HepG2 (cell line): Measurements from ENCODE around the gene GPRC5D. TPM values are rescaled to one million over a fixed set of nuclear protein-coding genes. Genes with fewer than 3 reads are reported as not detected.

ENCODE experiments used
- ATAC-seq: fragments of 200-7000 bp; cut with Tn5 transposase; 3 replicates; pipeline ENCODE4 v1.9.1; 2020; ENCODE audit warnings: mild to moderate bottlenecking, moderate library complexity
- BruUV-seq: library from RNA; stranded (reverse); fragments of 400-500 nt; replicated peaks from 2 replicates; lab custom pipeline; 2021; lab: Mats Ljungman, UMichigan
- CTCF ChIA-PET: fragments of 300-600 bp; formaldehyde crosslinking; extraction: SDS; loops from one replicate; lab custom pipeline; 2021; ENCODE audit warnings: low total read pairs, inconsistent platforms, low intra/inter-chr PET ratio; lab: Yijun Ruan, JAX
- POLR2A ChIA-PET: fragments of 350-600 bp; sonication (Branson Sonifier 250); formaldehyde crosslinking; loops from one replicate; lab custom pipeline; 2020; ENCODE audit warnings: antibody characterized with exemption, inconsistent platforms; lab: Yijun Ruan, JAX
- DNase-seq: peaks from one replicate; pipeline ENCODE4 v3.0.0-alpha.2; 2015; ENCODE audit warnings: low spot score
- FAIRE-seq: peaks from 3 replicates; lab custom pipeline; 2011; peaks lifted over from hg19 to GRCh38; lab: Jason Lieb, UNC
- H2AFZ ChIP-seq: one replicate; pipeline ENCODE4 v1.6.1; 2011; ENCODE audit warnings: low read length, inconsistent platforms
- H3K27ac ChIP-seq: fragments of 300-600 bp; 3 replicates; pipeline ENCODE4 v1.8.0; 2011; ENCODE audit warnings: mixed run types, mild to moderate bottlenecking, mixed read lengths, low read length, inconsistent platforms; ENCODE audit not compliant: insufficient read depth; ENCODE audit errors: extremely low read length
- H3K27me3 ChIP-seq, 2 experiments: fragments of 200-600 bp in 1 of 2; 2 replicates in 1 of 2; 3 replicates in 1 of 2; pipeline versions ENCODE4 v1.6.0 to v1.8.0; 2011; ENCODE audit warnings: low read length in 2 of 2, mild to moderate bottlenecking in 2 of 2, moderate library complexity in 2 of 2, inconsistent platforms in 1 of 2; ENCODE audit not compliant: insufficient read depth in 2 of 2, control insufficient read depth in 1 of 2
- H3K36me3 ChIP-seq, 2 experiments: fragments of 200-600 bp in 1 of 2; replicated peaks in 1 of 2; 2 replicates in 1 of 2; 3 replicates in 1 of 2; pipeline versions ENCODE4 v1.5.1 to v1.8.0; 2011; ENCODE audit warnings: low read length in 2 of 2, inconsistent platforms in 1 of 2; ENCODE audit not compliant: insufficient read depth in 2 of 2, control insufficient read depth in 1 of 2
- H3K4me1 ChIP-seq: 2 replicates; pipeline ENCODE4 v1.5.1; 2012; ENCODE audit warnings: low read length, inconsistent platforms; ENCODE audit not compliant: insufficient read depth
- H3K4me2 ChIP-seq: 2 replicates; pipeline ENCODE4 v1.6.0; 2011; ENCODE audit warnings: low read depth, low read length, inconsistent platforms
- H3K4me3 ChIP-seq, 3 experiments: fragments of 200-600 bp in 1 of 3; sonication (generic), shearing (Covaris generic) in 1 of 3; replicated peaks in 1 of 3; 2 replicates each; pipeline ENCODE4 v1.5.1; 2011 to 2016; ENCODE audit warnings: low read length in 3 of 3, inconsistent platforms in 2 of 3, low read depth in 2 of 3, mild to moderate bottlenecking in 2 of 3, control low read depth in 1 of 3, mixed read lengths in 1 of 3; ENCODE audit not compliant: insufficient read depth in 1 of 3
- H3K79me2 ChIP-seq: one replicate; pipeline ENCODE4 v1.6.1; 2011; ENCODE audit warnings: low read length, inconsistent platforms; ENCODE audit not compliant: insufficient read depth
- H3K9ac ChIP-seq: 2 replicates; pipeline ENCODE4 v1.6.0; 2011; ENCODE audit warnings: mild to moderate bottlenecking, low read depth, low read length, inconsistent platforms; ENCODE audit not compliant: insufficient read depth
- H3K9me3 ChIP-seq: 2 replicates; pipeline ENCODE4 v1.5.1; 2012; ENCODE audit warnings: mild to moderate bottlenecking, low read length
- H4K20me1 ChIP-seq: 2 replicates; pipeline ENCODE4 v1.6.0; 2011; ENCODE audit warnings: inconsistent platforms, mild to moderate bottlenecking, low read length, moderate library complexity; ENCODE audit not compliant: insufficient read depth
- CEBPG ChIP-seq: IDR thresholded peaks from 2 replicates; pipeline ENCODE4 v1.6.1; 2016
- FOXK2 ChIP-seq: fragments of 450-650 bp; IDR thresholded peaks from 2 replicates; pipeline ENCODE4 v1.6.1; 2016
- GATAD2A ChIP-seq: IDR thresholded peaks from 2 replicates; pipeline ENCODE4 v1.6.1; 2016
- PRDM4 ChIP-seq: sonication (generic); formaldehyde crosslinking; IDR thresholded peaks from 2 replicates; pipeline ENCODE4 v1.9.0; 2021; ENCODE audit warnings: missing genetic modification reagents, borderline replicate concordance
- TOE1 ChIP-seq: sonication (generic); formaldehyde crosslinking; IDR thresholded peaks from 2 replicates; pipeline ENCODE4 v1.4.0; 2020; ENCODE audit warnings: mild to moderate bottlenecking, missing genetic modification reagents
- ZFP1 ChIP-seq: IDR thresholded peaks from 2 replicates; pipeline ENCODE4 v1.6.1; 2016
- ZKSCAN1 ChIP-seq: fragments of 150-350 bp; IDR thresholded peaks from 2 replicates; pipeline ENCODE4 v1.6.1; 2014; ENCODE audit warnings: low read length
- ZNF34 ChIP-seq: sonication (generic); formaldehyde crosslinking; IDR thresholded peaks from 2 replicates; pipeline ENCODE4 v1.4.0; 2020; ENCODE audit warnings: mild to moderate bottlenecking, missing genetic modification reagents, borderline replicate concordance
- ZNF510 ChIP-seq: sonication (generic); formaldehyde crosslinking; IDR thresholded peaks from 2 replicates; pipeline ENCODE4 v1.4.0; 2020; ENCODE audit warnings: low read depth, mild to moderate bottlenecking, missing genetic modification reagents
- ZNF574 ChIP-seq: sonication (generic); formaldehyde crosslinking; IDR thresholded peaks from 2 replicates; pipeline ENCODE4 v1.4.0; 2020; ENCODE audit warnings: missing genetic modification reagents
- WGBS: methylation state at CpG from one replicate; pipeline ENCODE4 v1.1.6; 2017; ENCODE audit warnings: low lambda C conversion rate; 5-methylcytosine and 5-hydroxymethylcytosine counted together
- in situ Hi-C: cut with HindIII; loops from 2 replicates; pipeline ENCODE4 v1.10.0; 2017; ENCODE audit warnings: low pct_unique_long_range_greater_than_20kb; ENCODE audit not compliant: extremely low pct_ligation_motif_present
- intact Hi-C: fragments of 100-400 bp; cut with micrococcal nuclease; formaldehyde crosslinking; loops from one replicate; pipeline ENCODE4 v1.10.0; 2022; ENCODE audit not compliant: unreplicated experiment
- polyA plus RNA-seq, 8 experiments: library from polyadenylated mRNA; depleted of rRNA in 3 of 8; stranded (reverse) in 7 of 8; unstranded in 1 of 8; fragments of >200 nt; fragmentation: Illumina TruSeq in 4 of 8; extraction: Trizol in 4 of 8; gene quantifications; 2 replicates each; pipeline versions ENCODE4 v1.2.1 to v1.2.3, GENCODE V29; 2011 to 2016; ENCODE audit warnings: low read depth in 4 of 8, missing spikeins in 1 of 8, mixed read lengths in 1 of 8; ENCODE audit not compliant: insufficient read depth in 1 of 8
- total RNA-seq, 5 experiments: library from RNA; depleted of rRNA; stranded (reverse); fragments of >200 nt; fragmentation: Illumina TruSeq; extraction: Trizol; gene quantifications; 2 replicates each; pipeline ENCODE4 v1.2.3, GENCODE V29; 2016; ENCODE audit warnings: low read depth in 1 of 5
- TF ChIP-seq, protein P1 (sequence below): sonication (generic); formaldehyde crosslinking; IDR thresholded peaks from 2 replicates; pipeline ENCODE4 v1.4.0; 2020; ENCODE audit warnings: mild to moderate bottlenecking, missing genetic modification reagents

GPRC5D gene
- total and polyA plus RNA-seq, 2 of the 13 experiments (the other 11 are each of a cell fraction or from before 2014, with no cell fraction given) = not detected

GRCh38 chr12:12901158-12901791 lies 50.7 kb downstream of the GPRC5D start:
- CTCF ChIA-PET = no interaction called here
- ATAC-seq = peak; percentile 65
- Histone ChIP-seq H3K27me3 (peaks cover 2 to 14% of the 10 kb centered on the region in 2 experiments; a peak in 4 of 5 replicates), H3K4me2 (0 out of 2 replicates have a peak overlapping the region, but pooled peaks have one; percentile 3), H3K27ac (no peak overlapping the region), H3K9ac (no peak overlapping the region), H3K4me1 (peaks cover 21% of the 10 kb centered on the region), H3K79me2 (no peaks in the 10 kb centered on the region), H3K9me3 (no peaks in the 10 kb centered on the region), H4K20me1 (no peaks in the 10 kb centered on the region), H3K4me3 (no peak overlapping the region), H3K36me3 (no peaks in the 10 kb centered on the region), H2AFZ (no peak overlapping the region)
- WGBS = 21% methylated on average over 9 of the region's 10 CpGs
- in situ Hi-C loops = no loop called here
- TF ChIP-seq, protein P1, sequence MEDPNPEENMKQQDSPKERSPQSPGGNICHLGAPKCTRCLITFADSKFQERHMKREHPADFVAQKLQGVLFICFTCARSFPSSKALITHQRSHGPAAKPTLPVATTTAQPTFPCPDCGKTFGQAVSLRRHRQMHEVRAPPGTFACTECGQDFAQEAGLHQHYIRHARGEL (CRISPR knock-in tag) = no peak
- no peak for TF ChIP-seq FOXK2
- 0 out of 2 replicates have a peak, but pooled peaks have one; percentile 10 for TF ChIP-seq CEBPG (CRISPR knock-in tag)
- intact Hi-C loops = no loop called here
- POLR2A ChIA-PET = no interaction called here
- peak; percentile 37 for DNase-seq
- no peak for FAIRE-seq
- no TSS peak for BruUV-seq

DNA sequence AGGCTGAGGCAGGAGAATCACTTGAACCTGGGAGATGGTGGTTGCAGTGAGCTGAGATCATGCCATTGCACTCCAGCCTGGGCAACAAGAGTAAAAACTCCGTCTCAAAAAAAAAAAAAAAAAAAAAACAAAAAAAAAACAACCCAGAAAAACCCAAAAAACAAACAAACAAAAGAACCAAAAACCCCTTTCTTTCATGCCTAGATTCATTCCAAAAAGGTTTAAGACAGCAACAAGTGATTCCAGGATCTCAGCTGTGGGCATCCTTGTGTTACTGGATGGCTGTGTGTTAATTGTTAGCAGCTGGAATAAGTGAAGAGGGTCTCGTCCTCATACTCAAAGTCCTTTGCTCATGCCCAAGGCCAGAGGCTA lies 51.2 kb downstream of the GPRC5D start:
- no peak overlapping the region for H3K27ac ChIP-seq
- FAIRE-seq (no peak), DNase-seq (no peak), ATAC-seq (no peak)
- H2AFZ ChIP-seq = no peak overlapping the region
- no peak overlapping the region for H3K4me3 ChIP-seq
- 0 out of 2 replicates have a peak overlapping the region, but pooled peaks have one; percentile 3 for H3K4me2 ChIP-seq
- H4K20me1 ChIP-seq = no peaks in the 10 kb centered on the region
- ChIA-PET CTCF (no interaction called here), POLR2A (no interaction called here)
- intact Hi-C loops (no loop called here), in situ Hi-C loops (no loop called here)
- no peaks in the 10 kb centered on the region for H3K36me3 ChIP-seq
- 21% methylated on average over 2 of the region's 2 CpGs for WGBS
- no peaks in the 10 kb centered on the region for H3K79me2 ChIP-seq
- H3K9me3 ChIP-seq = no peaks in the 10 kb centered on the region
- no peak overlapping the region for H3K9ac ChIP-seq
- peaks cover 21% of the 10 kb centered on the region for H3K4me1 ChIP-seq
- H3K27me3 ChIP-seq = peaks cover 2 to 14% of the 10 kb centered on the region in 2 experiments; a peak in 4 of 5 replicates
- BruUV-seq = no TSS peak
- TF ChIP-seq PRDM4 (CRISPR knock-in tag) (no peak), GATAD2A (no peak), TOE1 (CRISPR knock-in tag) (no peak), ZKSCAN1 (no peak), ZNF34 (CRISPR knock-in tag) (no peak), ZNF574 (CRISPR knock-in tag) (no peak), ZNF510 (CRISPR knock-in tag) (no peak), ZFP1 (CRISPR knock-in tag) (no peak)
